ENCODE data around the gene SIPA1L2. TPM values are rescaled to one million over a fixed set of nuclear protein-coding genes. Genes with fewer than 3 reads are reported as not detected.

SIPA1L2 gene
- total RNA-seq, 2 experiments from 2014 or later, result 0.41 to 0.91 TPM

- H3K27ac Mint-ChIP-seq, result no peak overlapping the region
These were observed 28.5 kb upstream of the SIPA1L2 start for GRCh38 chr1:232658386-232658785.

GRCh38 chr1:232657426-232658005 lies 27.6 kb upstream of the SIPA1L2 start:
- H3K9me3 Mint-ChIP-seq (ENCODE audit: low read depth), result no peaks in the 10 kb centered on the region
- no peaks in the 10 kb centered on the region for H3K36me3 Mint-ChIP-seq
- no peak overlapping the region for H3K27ac Mint-ChIP-seq
- ATAC-seq (no peak), DNase-seq (no peak)
- H3K4me3 Mint-ChIP-seq, result no peak overlapping the region
- H3K27me3 Mint-ChIP-seq, result peaks cover 50% of the 10 kb centered on the region
- H3K4me1 Mint-ChIP-seq, result peaks cover 6% of the 10 kb centered on the region
- CTCF ChIA-PET, result no interaction called here

More at GRCh38 chr1:232658386-232658785, 28.5 kb upstream of the SIPA1L2 start:
- H3K4me1 Mint-ChIP-seq, result peaks cover 6% of the 10 kb centered on the region
- DNase-seq (no peak), ATAC-seq (no peak)
- CTCF ChIA-PET, result no interaction called here
- no peak overlapping the region for H3K4me3 Mint-ChIP-seq
- peaks cover 50% of the 10 kb centered on the region for H3K27me3 Mint-ChIP-seq
- no peaks in the 10 kb centered on the region for H3K36me3 Mint-ChIP-seq
- no peaks in the 10 kb centered on the region for H3K9me3 Mint-ChIP-seq (ENCODE audit: low read depth)

GRCh38 chr1:232655746-232656085 lies 25.8 kb upstream of the SIPA1L2 start:
- CTCF ChIA-PET, result no interaction called here
- Mint-ChIP-seq H3K27me3 (peaks cover 42% of the 10 kb centered on the region), H3K4me1 (peaks cover 6% of the 10 kb centered on the region), H3K9me3 (ENCODE audit: low read depth) (no peaks in the 10 kb centered on the region), H3K36me3 (no peaks in the 10 kb centered on the region), H3K4me3 (no peak overlapping the region), H3K27ac (no peak overlapping the region)
- ATAC-seq (no peak), DNase-seq (no peak)

- CTCF ChIA-PET, result no interaction called here
- H3K27ac Mint-ChIP-seq, result no peak overlapping the region
These were observed 25.3 kb upstream of the SIPA1L2 start for GRCh38 chr1:232655028-232655745.

GRCh38 chr1:232653789-232654188 lies 23.9 kb upstream of the SIPA1L2 start:
- CTCF ChIA-PET, result no interaction called here
- no peak for DNase-seq
- Mint-ChIP-seq H3K4me1 (peaks cover 6% of the 10 kb centered on the region), H3K27ac (no peak overlapping the region), H3K27me3 (peaks cover 27% of the 10 kb centered on the region), H3K36me3 (no peaks in the 10 kb centered on the region), H3K4me3 (no peak overlapping the region), H3K9me3 (ENCODE audit: low read depth) (no peaks in the 10 kb centered on the region)
- no peak for ATAC-seq

More at GRCh38 chr1:232655028-232655745, 25.3 kb upstream of the SIPA1L2 start:
- H3K4me1 Mint-ChIP-seq, result peaks cover 6% of the 10 kb centered on the region
- no peak overlapping the region for H3K4me3 Mint-ChIP-seq
- DNase-seq (no peak), ATAC-seq (no peak)
- H3K9me3 Mint-ChIP-seq (ENCODE audit: low read depth), result no peaks in the 10 kb centered on the region
- H3K27me3 Mint-ChIP-seq, result peaks cover 40% of the 10 kb centered on the region
- no peaks in the 10 kb centered on the region for H3K36me3 Mint-ChIP-seq

- ATAC-seq (no peak), DNase-seq (no peak)
- no peak overlapping the region for H3K4me3 Mint-ChIP-seq
- H3K27me3 Mint-ChIP-seq, result peaks cover 14% of the 10 kb centered on the region
- H3K36me3 Mint-ChIP-seq, result no peaks in the 10 kb centered on the region
- CTCF ChIA-PET, result no interaction called here
- no peak overlapping the region for H3K27ac Mint-ChIP-seq
- peaks cover 6% of the 10 kb centered on the region for H3K4me1 Mint-ChIP-seq
- H3K9me3 Mint-ChIP-seq (ENCODE audit: low read depth), result no peaks in the 10 kb centered on the region
These were observed 20.9 kb upstream of the SIPA1L2 start for GRCh38 chr1:232650845-232651244.

GRCh38 chr1:232650418-232650817 lies 20.5 kb upstream of the SIPA1L2 start:
- Mint-ChIP-seq H3K27ac (no peak overlapping the region), H3K4me3 (no peak overlapping the region), H3K36me3 (no peaks in the 10 kb centered on the region), H3K4me1 (peaks cover 4% of the 10 kb centered on the region), H3K27me3 (peaks cover 14% of the 10 kb centered on the region), H3K9me3 (ENCODE audit: low read depth) (no peaks in the 10 kb centered on the region)
- CTCF ChIA-PET, result no interaction called here
- DNase-seq (no peak), ATAC-seq (no peak)

- DNase-seq (no peak), ATAC-seq (no peak)
- CTCF ChIA-PET, result no interaction called here
- Mint-ChIP-seq H3K27ac (no peak overlapping the region), H3K9me3 (ENCODE audit: low read depth) (peaks cover 2% of the 10 kb centered on the region), H3K4me1 (no peaks in the 10 kb centered on the region), H3K27me3 (peaks cover 7% of the 10 kb centered on the region), H3K36me3 (no peaks in the 10 kb centered on the region), H3K4me3 (no peak overlapping the region)
These were observed 18.4 kb upstream of the SIPA1L2 start for GRCh38 chr1:232648316-232648715.

- Mint-ChIP-seq H3K4me1 (no peaks in the 10 kb centered on the region), H3K27ac (no peak overlapping the region), H3K36me3 (no peaks in the 10 kb centered on the region), H3K9me3 (ENCODE audit: low read depth) (peaks cover 2% of the 10 kb centered on the region), H3K4me3 (no peak overlapping the region), H3K27me3 (peaks cover 10% of the 10 kb centered on the region)
- no peak for ATAC-seq
- CTCF ChIA-PET, result interaction anchor here (1.1 kb wide), 1 partner anchor 9 kb away, joined by 3 read pairs; no protein-coding TSS in a partner anchor
- no peak for DNase-seq
These were observed 14.3 kb upstream of the SIPA1L2 start for GRCh38 chr1:232644209-232644608.

GRCh38 chr1:232643251-232643650 lies 13.3 kb upstream of the SIPA1L2 start:
- DNase-seq, result no peak
- no peaks in the 10 kb centered on the region for H3K4me1 Mint-ChIP-seq
- no peak overlapping the region for H3K27ac Mint-ChIP-seq
- peaks cover 10% of the 10 kb centered on the region for H3K27me3 Mint-ChIP-seq
- H3K9me3 Mint-ChIP-seq (ENCODE audit: low read depth), result peaks cover 2% of the 10 kb centered on the region
- ATAC-seq, result no peak
- CTCF ChIA-PET, result no interaction called here
- no peaks in the 10 kb centered on the region for H3K36me3 Mint-ChIP-seq
- no peak overlapping the region for H3K4me3 Mint-ChIP-seq

- no peaks in the 10 kb centered on the region for H3K4me1 Mint-ChIP-seq
- DNase-seq (no peak), ATAC-seq (no peak)
- CTCF ChIA-PET, result no interaction called here
- H3K36me3 Mint-ChIP-seq, result no peaks in the 10 kb centered on the region
- peaks cover 10% of the 10 kb centered on the region for H3K27me3 Mint-ChIP-seq
- H3K27ac Mint-ChIP-seq, result no peak overlapping the region
- H3K9me3 Mint-ChIP-seq (ENCODE audit: low read depth), result peaks cover 2% of the 10 kb centered on the region
- H3K4me3 Mint-ChIP-seq, result no peak overlapping the region
These were observed 11.6 kb upstream of the SIPA1L2 start for GRCh38 chr1:232641507-232641906.

- no peak for DNase-seq
- ATAC-seq, result no peak
- no peaks in the 10 kb centered on the region for H3K4me1 Mint-ChIP-seq
- no peaks in the 10 kb centered on the region for H3K9me3 Mint-ChIP-seq (ENCODE audit: low read depth)
- no peak overlapping the region for H3K27ac Mint-ChIP-seq
- no peaks in the 10 kb centered on the region for H3K36me3 Mint-ChIP-seq
- peaks cover 24% of the 10 kb centered on the region for H3K27me3 Mint-ChIP-seq
- no peak overlapping the region for H3K4me3 Mint-ChIP-seq
- CTCF ChIA-PET, result no interaction called here
These were observed 6.9 kb upstream of the SIPA1L2 start for GRCh38 chr1:232636799-232637198.

- Mint-ChIP-seq H3K4me3 (no peak overlapping the region), H3K36me3 (no peaks in the 10 kb centered on the region), H3K27ac (no peak overlapping the region), H3K27me3 (peaks cover 32% of the 10 kb centered on the region), H3K9me3 (ENCODE audit: low read depth) (no peaks in the 10 kb centered on the region), H3K4me1 (peaks cover 1% of the 10 kb centered on the region)
- CTCF ChIA-PET, result no interaction called here
- DNase-seq, result no peak
- ATAC-seq, result peak; percentile 76
These were observed 5.9 kb upstream of the SIPA1L2 start for GRCh38 chr1:232635778-232636356.

GRCh38 chr1:232635279-232635678 lies 5.3 kb upstream of the SIPA1L2 start:
- ATAC-seq (no peak), DNase-seq (no peak)
- no peak overlapping the region for H3K4me3 Mint-ChIP-seq
- H3K4me1 Mint-ChIP-seq, result peaks cover 5% of the 10 kb centered on the region
- H3K27ac Mint-ChIP-seq, result no peak overlapping the region
- no peaks in the 10 kb centered on the region for H3K9me3 Mint-ChIP-seq (ENCODE audit: low read depth)
- no peaks in the 10 kb centered on the region for H3K36me3 Mint-ChIP-seq
- H3K27me3 Mint-ChIP-seq, result peaks cover 35% of the 10 kb centered on the region
- CTCF ChIA-PET, result interaction anchor here (0.7 kb wide), 1 partner anchor 9 kb away, joined by 3 read pairs; no protein-coding TSS in a partner anchor
